Bronchus fibroblast of lung (primary cell): ENCODE measurements around the gene POTEI. TPM values are rescaled to one million over a fixed set of nuclear protein-coding genes. Genes with fewer than 3 reads are reported as not detected.

Source experiments
- total RNA-seq: library from RNA; depleted of rRNA; stranded (reverse); fragments of >200 nt; gene quantifications from 2 replicates; pipeline ENCODE4 v1.2.3, GENCODE V29; 2015

POTEI gene
- total RNA-seq: not detected in 2 replicates

DNA sequence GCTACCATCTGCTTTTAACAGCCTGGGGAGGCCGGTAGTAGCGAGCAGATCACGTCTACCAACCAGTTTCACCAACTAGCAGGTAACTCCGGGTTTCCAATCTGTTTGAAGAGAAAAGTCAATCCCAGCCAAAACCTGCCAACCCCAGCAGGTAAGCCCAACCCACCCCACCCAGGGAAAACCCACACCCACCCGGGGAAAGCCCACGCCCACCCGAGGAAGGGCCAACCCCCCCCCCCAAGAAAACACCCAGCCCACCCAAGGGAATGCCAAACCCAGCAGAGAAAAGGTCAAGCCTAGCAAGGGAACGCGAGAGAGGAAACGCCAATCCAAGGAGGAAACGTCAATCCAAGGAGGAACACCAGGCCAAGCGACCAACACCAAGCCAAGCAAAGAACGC lies at the start of gene POTEI:
TSS of gene POTEI (minus strand) at position 101 of the 400 bp plus-strand sequence. CDS start at position 8, 93 bp downstream.

DNA sequence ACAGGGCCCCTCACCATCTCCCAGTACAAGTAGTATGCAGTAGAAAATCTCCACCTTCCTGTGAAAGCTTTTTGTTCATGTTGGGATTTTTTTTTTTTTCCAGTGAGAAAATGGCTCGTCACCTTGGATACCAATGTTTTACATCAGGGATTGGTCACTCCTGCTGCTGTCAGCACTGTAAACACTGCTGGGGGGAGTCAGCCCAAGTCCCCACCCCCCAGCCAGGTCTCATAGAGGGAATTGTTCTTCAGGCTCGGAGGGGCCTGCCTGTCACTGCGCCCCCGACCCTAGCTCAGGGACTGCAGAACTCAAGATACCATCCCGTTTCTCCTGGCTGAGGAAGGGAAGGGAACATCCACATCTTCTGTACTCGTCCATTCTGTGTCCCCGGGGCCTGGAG lies 11.9 kb upstream of the POTEI start, which contains the start of gene CFC1B:
TSS of gene CFC1B (plus strand) at position 231 of the 400 bp plus-strand sequence. CDS start 263 bp downstream, outside the sequence.

Other genes starting within 250 kb of the POTEI start
- 116 and 132 TPM in 2 replicates for gene IMP4, start 166.4 kb downstream of the POTEI start, total RNA-seq
- 15.6 and 26.7 TPM in 2 replicates for gene PTPN18, start 153.3 kb downstream of the POTEI start, total RNA-seq
- not detected in 2 replicates for gene CFC1B, start 11.9 kb upstream of the POTEI start, total RNA-seq
- not detected in 2 replicates for gene CFC1, start 90.2 kb upstream of the POTEI start, total RNA-seq
- gene POTEJ, start 102.1 kb upstream of the POTEI start, total RNA-seq: not detected in 2 replicates
- not detected in 2 replicates for gene GPR148, start 219.7 kb upstream of the POTEI start, total RNA-seq
- gene AMER3, start 246.2 kb upstream of the POTEI start, total RNA-seq: not detected in 2 replicates